MV-4-11 (cell line): ENCODE data around the gene MRPS6.

Source experiments
- DNase-seq: peaks from one replicate; lab custom pipeline; 2025; lab: John Stamatoyannopoulos, UW

Gene MRPS6

DNA sequence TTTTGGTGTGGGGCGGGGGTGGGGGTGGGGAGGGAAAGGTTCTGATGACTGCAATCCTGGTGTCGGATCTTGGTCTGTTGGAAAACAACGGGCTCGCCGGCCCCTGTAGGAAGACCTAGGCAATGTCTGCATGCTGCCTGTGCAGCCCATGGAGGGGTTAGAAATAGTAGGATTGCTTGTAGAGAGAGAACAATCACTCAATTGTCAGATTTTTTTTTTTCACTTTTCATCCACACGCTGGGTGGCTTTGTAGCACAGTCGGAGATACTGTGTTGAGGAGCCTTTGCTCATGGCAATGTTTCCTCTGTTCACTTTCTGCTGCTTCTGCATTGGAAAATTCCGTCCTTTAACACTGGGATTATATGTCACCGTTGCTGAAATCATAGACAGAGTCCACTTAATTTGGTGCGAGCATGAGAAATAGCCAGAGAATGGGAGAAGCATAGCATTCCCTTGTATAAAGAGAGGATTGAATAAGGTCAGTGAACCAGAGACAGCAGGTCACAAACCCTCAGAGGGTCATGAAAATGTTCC lies 107.5 kb downstream of the MRPS6 start:
- no peak for DNase-seq

DNA sequence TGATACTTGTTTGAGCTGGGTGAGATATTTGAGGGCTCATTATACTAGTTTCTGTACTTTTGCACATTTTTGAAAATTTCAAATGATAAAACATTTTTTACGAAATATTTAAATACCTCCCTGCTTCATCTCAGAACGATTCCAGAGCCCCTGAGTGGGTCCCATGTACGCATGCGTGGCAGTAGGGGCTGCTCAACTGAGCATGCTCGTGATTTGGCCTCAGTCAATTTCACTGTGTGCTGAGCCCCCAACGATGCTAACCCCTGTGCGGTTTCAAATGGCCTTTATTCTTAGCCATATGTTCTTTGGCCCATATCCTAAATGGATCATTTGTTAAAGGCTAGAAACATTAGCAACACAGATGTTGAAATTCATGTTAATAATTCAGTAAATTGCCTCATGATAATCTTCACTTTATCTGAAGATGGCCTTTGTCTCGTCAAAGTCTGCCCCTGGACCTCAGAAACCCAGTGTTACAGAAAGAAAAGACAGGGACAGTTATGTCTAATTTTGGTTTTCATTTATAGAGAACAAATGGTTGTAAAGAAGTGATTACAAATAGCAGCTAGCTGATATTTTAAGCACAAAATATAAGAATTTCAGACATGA lies 108.2 kb downstream of the MRPS6 start:
- DNase-seq, result no peak

DNA sequence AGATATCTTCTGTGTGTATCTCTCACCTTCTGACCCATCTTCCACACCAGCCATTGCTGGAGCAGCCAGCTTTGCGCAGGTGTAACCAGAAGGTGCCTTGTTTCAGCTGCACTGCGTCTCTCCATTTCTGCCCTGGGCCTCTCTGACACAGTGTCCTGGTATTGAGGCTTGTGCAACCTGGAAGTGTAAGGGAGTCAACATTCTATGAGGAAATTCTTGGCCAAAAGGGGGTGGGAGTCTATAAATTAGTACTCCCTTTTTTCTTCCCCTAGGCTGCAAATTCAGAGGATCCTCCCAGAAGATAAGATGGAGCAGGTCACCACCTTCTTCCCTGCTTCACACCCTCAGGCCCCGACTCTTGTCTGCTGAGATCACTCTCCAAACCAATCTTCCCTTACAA lies 109.1 kb downstream of the MRPS6 start:
- DNase-seq, result no peak

DNA sequence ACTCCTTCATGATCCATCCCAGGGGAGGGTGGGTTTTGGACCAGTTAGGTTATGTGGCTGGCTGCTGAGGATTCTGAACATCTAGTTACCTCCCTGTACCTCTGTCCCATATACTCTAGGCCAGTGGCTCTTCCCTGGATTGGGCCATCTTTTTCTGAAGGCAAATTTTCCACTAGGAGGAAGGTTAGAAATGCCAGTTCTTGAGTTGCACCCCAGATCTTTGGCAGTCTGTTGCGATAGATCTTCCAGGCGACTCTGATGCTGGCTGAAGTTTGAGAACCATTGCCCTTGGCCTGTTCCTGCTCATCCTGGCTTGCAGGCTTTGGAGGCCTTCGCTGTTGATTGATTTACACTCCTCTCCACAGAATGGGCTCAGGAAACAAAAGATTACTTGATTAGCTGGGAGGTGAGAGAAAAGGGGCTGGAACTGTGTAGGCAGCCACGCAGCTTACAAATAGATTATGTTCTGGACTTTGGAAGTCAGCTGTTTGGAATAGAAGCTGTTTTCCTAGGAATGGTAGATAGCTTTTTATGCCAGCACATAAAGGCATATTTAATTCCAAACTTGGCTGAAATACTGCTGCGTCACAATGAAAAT lies 110.1 kb downstream of the MRPS6 start:
- no peak for DNase-seq

DNA sequence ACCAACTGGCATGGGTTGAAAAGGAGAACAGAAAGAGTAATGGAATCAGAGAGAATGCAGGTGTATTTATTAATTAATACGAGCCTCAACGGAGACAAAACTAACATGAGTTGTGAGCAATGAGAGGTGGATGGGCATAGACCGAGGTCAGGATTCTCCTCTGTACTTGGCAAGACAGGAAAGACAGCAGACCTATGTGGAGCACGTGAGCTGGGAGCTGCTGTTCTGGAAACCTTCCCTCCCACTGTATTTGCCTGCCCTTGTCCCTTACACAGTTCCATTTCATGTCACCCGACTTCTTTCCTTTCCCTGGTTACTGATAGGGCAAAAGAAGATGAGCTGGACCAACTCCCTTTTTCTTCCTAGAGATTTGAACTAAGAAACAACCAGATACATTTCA lies 110.9 kb downstream of the MRPS6 start:
- no peak for DNase-seq

DNA sequence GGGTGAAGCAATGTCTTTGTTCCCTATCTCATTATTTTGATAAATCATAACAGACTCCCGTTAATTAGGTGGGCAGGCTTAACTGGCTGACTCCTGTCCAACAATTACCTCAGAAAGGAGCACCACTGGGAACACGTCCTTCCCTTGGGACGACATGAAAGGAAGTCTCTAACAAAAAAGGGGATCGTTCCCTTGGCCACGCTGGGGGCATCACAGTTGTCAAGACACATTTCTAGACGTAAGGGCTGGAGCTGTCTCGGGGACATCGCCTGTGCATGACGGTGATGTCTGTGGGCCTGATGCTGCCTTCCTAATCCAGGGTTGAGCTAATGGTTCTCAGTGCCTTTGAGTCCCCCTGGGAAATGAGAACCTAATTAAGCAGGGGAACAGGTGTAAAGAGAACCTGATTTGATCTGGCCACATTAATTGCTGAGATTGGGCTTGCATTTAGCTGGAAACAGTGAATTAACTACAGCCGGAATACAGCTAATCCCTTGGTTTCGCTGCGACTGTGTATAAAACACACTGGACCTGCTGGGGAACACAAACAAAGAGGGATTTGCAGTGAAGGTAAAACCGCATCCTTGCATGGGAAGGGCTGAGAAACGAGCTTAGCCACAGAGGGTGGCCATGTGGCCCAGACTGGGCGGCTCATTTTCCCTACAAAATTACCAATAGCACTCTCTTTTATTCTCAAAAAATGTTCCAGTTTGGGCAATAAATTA lies 111.8 kb downstream of the MRPS6 start:
- DNase-seq, result no peak

DNA sequence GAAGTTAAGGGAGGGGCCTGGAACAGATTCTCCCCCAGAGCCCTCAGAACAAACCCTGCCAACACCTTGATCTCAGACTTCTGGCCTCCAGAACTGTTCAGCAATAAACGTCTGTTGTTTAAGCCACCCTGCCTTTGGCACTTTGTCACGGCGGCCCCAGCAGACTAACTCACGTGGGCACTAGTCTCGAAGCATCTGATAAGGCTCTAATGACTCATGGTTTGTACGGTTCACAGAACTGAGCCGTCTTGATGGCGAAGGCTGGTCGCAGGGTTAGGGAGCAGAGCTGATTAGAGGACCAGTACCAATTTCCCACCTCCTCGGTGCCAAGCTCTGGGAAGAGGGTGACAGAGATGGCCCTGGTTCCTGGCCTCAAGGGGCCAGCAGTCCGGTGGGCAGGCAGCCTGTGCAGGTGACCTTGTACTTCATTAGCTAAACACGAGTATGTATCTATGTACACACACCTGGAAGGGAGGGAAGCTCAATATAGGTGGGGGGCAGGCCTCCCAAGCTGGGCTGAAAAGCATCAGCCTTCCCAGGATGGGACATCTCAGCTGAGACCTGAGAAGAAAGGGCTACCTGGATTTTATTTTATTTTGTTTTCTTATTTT lies 112.8 kb downstream of the MRPS6 start:
- no peak for DNase-seq

DNA sequence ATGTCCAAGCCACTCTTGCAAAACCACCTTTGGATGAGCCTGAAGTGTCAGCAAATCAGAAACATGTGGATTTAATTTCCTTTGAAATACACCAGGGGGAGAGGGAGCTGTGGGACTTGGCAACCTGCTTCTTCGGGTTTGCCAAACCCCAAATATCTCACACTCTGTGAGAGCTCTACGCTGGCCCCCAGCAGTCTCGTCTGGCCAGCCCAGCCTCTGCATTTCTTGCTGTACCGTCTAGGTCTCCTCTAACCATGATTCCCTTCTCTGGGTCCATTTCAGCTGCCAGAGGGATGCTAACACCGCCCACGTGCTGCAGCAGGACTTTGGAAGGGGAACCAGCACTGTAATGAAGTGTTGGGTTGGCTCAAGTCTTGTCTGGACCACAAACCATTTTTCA lies 114.6 kb downstream of the MRPS6 start:
- no peak for DNase-seq

DNA sequence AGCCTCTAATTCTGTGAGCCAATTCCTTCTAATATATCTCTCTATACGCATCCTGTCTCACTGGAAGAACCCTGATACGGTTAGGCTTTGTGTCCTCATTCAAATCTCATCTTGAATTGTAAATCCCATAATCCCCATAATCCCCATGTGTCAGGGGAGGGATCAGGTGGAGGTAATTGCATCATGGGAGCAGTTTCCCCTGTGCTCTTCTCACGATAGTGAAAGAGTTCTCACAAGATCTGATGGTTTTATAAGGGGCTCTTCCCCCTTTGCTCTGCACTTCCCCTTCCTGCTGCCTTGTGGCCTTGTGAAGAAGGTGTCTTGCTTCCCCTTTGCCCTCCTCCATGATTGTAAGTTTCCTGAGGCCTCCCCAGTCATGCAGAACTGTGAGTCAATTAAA lies 116.1 kb downstream of the MRPS6 start:
- peak; percentile 85 for DNase-seq

DNA sequence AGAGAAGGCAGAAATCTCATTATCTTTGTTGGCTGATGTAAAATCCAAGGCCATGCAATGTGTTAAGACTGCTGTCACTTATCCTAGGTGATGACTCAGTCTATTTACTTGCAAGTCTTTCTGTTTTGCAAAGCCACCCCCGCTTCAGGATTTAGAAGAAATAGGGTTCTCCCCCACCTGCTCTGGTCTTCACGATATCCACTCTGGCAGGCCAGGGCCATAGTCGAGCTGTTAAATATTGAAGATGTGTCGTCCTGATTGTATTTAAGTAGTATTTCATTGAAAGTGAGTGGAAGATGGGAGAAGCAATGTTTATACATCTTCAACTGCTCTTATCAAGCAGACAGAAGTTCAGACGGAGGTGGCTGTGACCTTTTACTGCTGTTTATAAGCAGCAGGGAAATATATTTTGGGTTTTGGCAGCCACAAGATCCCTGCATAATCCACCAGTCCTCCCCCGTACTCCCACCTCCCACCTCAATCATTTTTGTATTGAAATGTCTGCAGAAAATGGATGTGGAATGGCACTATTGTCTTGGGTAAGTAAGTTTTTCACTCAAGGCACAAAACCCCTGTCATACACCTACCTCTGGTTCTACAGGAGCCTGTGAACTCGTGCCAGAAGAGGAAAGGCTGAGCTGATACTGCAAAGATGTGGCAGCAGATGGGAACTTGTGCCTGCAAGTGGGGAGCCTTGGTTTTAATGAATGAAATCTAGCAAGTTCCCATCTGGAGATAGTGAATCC lies 117.4 kb downstream of the MRPS6 start:
- no peak for DNase-seq

DNA sequence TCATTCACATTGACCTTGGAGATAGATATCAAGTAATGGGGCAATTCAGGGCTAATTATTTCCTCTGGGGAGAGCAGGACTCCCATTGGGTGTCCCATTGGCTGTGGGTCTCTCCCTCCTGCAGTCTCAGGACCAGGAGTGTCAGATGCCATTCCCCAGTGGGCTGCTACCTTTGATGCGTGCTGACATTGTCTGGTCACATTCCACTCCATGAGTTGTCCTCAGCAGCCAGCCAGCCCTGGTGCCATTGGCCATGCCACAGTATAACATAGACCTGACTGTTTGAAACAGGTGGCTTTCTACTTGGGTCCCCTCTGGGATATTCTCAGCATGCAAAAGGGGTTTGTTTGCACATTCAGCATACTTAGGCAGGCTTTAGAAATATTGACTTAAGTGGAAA lies 118.5 kb downstream of the MRPS6 start:
- DNase-seq, result no peak
